ENCODE measurements around the gene RHOF.

Gene RHOF, protein sequence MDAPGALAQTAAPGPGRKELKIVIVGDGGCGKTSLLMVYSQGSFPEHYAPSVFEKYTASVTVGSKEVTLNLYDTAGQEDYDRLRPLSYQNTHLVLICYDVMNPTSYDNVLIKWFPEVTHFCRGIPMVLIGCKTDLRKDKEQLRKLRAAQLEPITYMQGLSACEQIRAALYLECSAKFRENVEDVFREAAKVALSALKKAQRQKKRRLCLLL

GRCh38 chr12:121793440-121793837, at the start of gene RHOF:
Gene RHOF, minus strand, starts transcription at chr12:121793688. Its CDS starts 55 bp downstream, at chr12:121793633.
- DNase-seq = peak; percentile 41

- DNase-seq = no peak
These were observed 46.7 kb upstream of the RHOF start for GRCh38 chr12:121839993-121840761.

DNA sequence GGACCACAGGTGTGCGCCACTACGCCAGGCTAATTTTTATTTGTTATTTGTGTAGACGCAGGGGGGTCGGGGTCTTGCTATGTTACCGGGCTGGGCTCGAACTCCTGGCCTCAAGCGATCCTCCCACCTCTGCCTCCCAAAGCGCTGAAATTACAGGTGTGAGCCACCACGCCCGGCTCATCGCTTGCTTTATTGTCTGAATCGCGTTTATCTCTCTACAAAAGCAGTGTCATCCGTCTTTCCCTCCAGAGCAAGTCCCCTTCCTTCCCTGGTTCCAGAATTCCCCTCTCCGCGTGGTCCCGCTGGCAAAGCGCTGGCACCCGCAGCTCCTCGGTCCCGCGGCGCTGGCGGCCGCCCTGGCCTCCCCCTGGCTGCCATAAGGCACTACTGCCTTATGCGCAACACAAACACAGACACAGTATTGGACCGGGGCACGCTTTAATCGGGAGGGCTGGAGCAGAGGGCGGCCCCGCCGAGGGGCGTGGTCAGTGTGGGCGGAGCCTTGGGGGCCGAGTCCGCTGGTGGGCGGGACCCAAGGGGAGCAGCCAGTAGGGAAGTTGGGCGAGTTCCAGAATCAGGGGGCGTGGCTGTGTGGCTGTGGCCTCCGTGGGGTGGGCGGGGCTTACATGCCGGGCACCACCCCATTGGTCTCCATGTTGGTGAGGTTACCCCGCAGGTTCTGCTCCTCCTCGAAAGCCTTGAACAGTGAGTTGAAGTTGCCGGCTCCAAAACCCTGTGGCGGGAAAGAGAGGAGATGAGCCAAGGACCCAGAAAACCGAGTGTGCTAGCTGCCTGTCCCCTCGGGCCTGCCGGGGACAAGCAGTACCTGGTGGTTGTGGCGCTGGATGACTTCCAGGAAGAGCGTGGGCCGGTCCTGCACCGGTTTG, 45.9 kb upstream of the RHOF start:
- DNase-seq = peak; percentile 98

DNA sequence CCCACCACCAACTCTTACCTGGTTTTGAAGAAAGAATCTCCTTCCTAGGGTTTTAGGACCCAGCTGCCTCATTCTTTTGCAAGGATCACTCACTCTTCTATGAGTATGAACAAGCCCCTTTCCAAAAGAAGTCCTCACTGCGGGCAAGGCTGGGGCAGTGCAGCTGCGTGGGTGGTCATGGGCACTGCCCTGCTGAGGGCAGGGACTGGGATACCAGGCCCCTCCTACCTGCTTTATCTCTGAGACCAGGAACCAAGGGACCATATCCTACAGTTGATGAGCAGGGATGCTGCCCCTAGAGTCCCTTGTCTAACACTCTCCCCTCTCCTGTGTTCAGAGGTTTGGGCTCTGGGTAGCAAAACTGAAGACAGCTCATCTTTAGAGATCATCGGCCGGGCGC, 44.6 kb upstream of the RHOF start:
- no peak for DNase-seq

GRCh38 chr12:121837680-121838079, 44.2 kb upstream of the RHOF start:
- DNase-seq = no peak

GRCh38 chr12:121831571-121832245, 38.2 kb upstream of the RHOF start:
- DNase-seq = no peak

GRCh38 chr12:121830588-121831265, 37.2 kb upstream of the RHOF start:
- no peak for DNase-seq

- DNase-seq = no peak
These were observed 36.6 kb upstream of the RHOF start for GRCh38 chr12:121830134-121830533.

DNA sequence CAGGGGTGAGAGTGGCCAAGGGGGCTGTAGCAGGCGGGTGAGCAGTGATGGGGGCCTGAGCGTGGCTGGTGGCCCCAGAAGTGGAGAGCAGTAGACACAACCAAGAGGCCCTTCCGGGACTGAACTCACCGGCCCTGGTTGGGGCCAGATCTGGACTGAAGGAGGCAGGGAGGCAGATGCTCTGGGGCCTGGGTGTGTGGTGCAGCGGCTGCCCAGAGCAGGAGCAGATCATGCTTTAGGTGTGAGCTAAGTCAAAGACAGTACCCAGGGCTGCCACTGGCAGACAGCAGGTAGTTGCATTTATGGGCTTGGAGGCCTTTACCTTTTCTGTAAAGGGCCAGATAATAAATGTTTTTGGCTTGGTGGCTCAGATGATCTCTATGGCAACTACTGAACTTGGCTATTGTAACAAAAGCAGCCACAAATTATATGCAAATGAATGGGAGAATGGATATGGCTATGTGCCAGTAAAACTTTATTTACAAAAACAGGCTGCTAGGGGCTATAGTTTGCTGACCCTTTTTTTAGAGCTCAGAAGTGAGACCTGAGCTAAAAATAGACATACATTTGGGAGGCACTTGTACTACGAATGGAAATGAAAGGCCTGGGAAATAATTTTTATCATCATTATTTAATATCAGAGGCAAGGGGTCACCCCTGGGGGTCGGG, 35.9 kb upstream of the RHOF start:
- no peak for DNase-seq

- no peak for DNase-seq
These were observed 35.3 kb upstream of the RHOF start for GRCh38 chr12:121828826-121829225.

DNA sequence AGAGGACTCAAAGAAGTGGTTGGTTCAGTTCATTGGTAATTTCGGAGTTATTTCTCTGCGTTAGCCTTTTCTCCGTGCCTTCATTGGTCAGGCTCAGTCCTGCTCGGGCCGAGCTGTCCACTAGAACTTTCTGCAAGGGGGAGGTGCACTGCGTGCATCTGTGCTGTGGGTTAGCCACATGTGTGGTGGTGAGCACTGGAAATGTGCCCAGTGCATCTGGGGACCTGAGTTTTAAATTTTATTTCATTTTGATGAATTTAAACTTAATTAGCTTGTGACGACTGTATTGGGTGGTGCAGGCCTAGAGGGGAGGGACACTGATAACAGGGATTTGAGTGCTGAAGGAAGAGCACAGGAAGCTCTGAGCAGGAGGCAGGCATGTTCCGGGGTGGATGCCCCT, 34.8 kb upstream of the RHOF start:
- no peak for DNase-seq

GRCh38 chr12:121827351-121828099, 34.0 kb upstream of the RHOF start:
- no peak for DNase-seq

- no peak for DNase-seq
These were observed 33.0 kb upstream of the RHOF start for GRCh38 chr12:121826318-121827150.

- DNase-seq = no peak
These were observed 31.6 kb upstream of the RHOF start for GRCh38 chr12:121825041-121825523.

GRCh38 chr12:121823727-121824115, 30.2 kb upstream of the RHOF start:
- no peak for DNase-seq

GRCh38 chr12:121823101-121823726, 29.7 kb upstream of the RHOF start:
- DNase-seq = no peak

DNA sequence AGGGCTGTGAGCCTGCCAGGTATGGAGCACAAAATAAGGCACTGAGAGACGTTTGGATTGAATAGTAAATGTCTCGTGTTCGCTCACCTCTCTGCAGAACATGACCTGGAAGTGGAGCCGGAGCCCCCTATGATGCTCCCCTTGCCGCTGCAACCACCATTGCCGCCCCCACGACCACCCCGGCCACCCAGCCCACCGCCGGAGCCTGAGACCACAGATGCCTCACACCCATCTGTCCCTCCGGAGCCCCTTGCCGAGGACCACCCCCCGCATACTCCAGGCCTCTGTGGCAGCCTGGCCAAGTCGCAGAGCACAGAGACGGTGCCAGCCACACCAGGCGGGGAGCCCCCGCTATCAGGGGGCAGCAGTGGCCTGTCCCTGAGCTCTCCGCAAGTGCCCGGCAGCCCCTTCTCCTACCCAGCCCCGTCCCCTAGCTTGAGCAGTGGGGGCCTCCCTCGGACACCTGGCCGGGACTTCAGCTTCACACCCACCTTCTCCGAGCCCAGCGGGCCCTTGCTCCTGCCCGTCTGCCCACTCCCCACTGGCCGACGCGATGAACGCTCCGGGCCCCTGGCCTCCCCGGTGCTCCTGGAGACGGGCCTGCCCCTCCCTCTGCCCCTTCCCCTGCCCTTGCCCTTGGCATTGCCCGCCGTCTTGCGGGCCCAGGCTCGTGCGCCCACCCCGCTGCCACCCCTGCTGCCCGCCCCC, 29.1 kb upstream of the RHOF start:
- no peak for DNase-seq

DNA sequence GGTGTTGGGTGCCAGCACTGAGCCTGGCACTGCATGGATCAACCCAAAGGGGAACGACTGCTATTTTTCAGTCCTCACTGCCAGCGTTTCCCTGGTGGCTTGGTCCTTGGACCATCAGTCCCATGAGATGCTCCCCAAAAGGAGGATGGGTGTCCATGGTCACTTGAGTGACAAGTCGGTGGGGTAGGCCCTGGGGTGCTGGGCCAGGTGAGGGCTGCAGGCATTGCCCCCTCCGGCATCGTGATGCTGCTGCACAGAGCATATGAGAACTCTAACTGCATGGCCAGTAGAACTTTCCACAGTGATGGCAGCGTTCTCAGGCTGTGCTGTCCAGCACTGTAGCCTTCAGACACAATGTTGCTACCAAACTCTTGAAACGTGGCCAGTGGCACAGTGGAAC, 26.6 kb upstream of the RHOF start:
- DNase-seq = no peak

All from EL (cell line).